Peyer's patch (tissue), 4 donors: ENCODE results near the gene TMEM190. TPM values are rescaled to one million over a fixed set of nuclear protein-coding genes. Genes with fewer than 3 reads are reported as not detected.

Experiments used
- DNase-seq, 3 donors: peaks; one replicate each; pipeline ENCODE4 v3.0.0-alpha.2; 2017 to 2019
- H3K27ac ChIP-seq, 4 donors: fragments of 200-600 bp; sonication (generic); one replicate each; pipeline ENCODE4 v1.5.1; 2016 to 2019
- H3K27me3 ChIP-seq, 2 donors: fragments of 200-600 bp; sonication (generic); one replicate each; pipeline ENCODE4 v1.5.1; 2019
- H3K36me3 ChIP-seq, 3 donors: fragments of 200-600 bp; sonication (generic); one replicate each; pipeline ENCODE4 v1.5.1; 2016 to 2019
- H3K4me1 ChIP-seq, 4 donors: fragments of 200-600 bp; sonication (generic); one replicate each; pipeline ENCODE4 v1.5.1; 2016 to 2019
- H3K4me3 ChIP-seq, 4 donors: fragments of 200-600 bp; sonication (generic); 1 replicate in 3 of 4; 2 replicates in 1 of 4; pipeline ENCODE4 v1.5.1; 2016 to 2019; ENCODE audit warnings: mild to moderate bottlenecking in 1 of 4
- H3K9me3 ChIP-seq, 4 donors: fragments of 200-600 bp; sonication (generic); one replicate each; pipeline ENCODE4 v1.5.1; 2016 to 2019; ENCODE audit warnings: mild to moderate bottlenecking in 1 of 4
- POLR2A ChIP-seq, 2 donors: fragments of 450-650 bp; IDR thresholded peaks; one replicate each; pipeline ENCODE4 v1.5.1; 2017; ENCODE audit warnings: antibody characterized with exemption in 2 of 2, mild to moderate bottlenecking in 2 of 2, moderate library complexity in 2 of 2
- total RNA-seq, 4 donors: library from RNA; depleted of rRNA; stranded (reverse); fragments of >200 nt; gene quantifications; one replicate each; pipeline ENCODE4 v1.1.0, GENCODE V29; 2016
- TF ChIP-seq, protein P1 (sequence below), 6 experiments: fragments of 450-650 bp in 4 of 6; fragments of 200-600 bp in 2 of 6; sonication (generic) in 1 of 6; IDR thresholded peaks; one replicate each; pipeline ENCODE4 v1.5.1; 2017 to 2019; ENCODE audit warnings: antibody characterized with exemption in 6 of 6, mild to moderate bottlenecking in 3 of 6, moderate library complexity in 1 of 6

TMEM190 gene
- total RNA-seq, 4 donors from 2014 or later = not detected

DNA sequence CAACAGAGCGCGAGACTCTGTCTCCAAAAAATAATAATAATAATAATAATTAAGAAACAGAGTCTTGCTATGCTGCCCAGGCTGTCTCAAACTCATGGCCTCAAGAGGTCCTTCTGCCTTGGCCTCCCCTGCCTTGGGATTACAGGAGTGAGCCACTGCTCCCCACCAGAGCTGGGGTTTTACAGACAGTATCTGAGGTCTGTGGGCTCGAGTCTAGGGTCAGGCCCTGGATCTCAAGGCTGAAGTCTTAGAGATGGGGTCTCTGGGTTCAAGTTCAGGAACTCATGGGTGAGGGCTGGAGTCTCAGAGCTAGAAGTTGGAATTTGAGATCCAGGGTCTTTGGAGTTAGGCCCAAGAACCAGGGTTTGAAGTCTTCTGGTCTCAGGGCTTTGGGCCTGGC lies 9.8 kb upstream of the TMEM190 start:
- peaks cover 0 to 26% of the 10 kb centered on the region in 2 donors for H3K27me3 ChIP-seq
- DNase-seq = no peak
- TF ChIP-seq, protein P1, sequence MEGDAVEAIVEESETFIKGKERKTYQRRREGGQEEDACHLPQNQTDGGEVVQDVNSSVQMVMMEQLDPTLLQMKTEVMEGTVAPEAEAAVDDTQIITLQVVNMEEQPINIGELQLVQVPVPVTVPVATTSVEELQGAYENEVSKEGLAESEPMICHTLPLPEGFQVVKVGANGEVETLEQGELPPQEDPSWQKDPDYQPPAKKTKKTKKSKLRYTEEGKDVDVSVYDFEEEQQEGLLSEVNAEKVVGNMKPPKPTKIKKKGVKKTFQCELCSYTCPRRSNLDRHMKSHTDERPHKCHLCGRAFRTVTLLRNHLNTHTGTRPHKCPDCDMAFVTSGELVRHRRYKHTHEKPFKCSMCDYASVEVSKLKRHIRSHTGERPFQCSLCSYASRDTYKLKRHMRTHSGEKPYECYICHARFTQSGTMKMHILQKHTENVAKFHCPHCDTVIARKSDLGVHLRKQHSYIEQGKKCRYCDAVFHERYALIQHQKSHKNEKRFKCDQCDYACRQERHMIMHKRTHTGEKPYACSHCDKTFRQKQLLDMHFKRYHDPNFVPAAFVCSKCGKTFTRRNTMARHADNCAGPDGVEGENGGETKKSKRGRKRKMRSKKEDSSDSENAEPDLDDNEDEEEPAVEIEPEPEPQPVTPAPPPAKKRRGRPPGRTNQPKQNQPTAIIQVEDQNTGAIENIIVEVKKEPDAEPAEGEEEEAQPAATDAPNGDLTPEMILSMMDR (IDR thresholded peaks at IDR 0.05) = no peak
- no peak for TF ChIP-seq POLR2A (IDR thresholded peaks at IDR 0.05)
- peaks cover 0 to 19% (median 6%) of the 10 kb centered on the region in 4 donors for H3K4me1 ChIP-seq
- no peak overlapping the region for H3K4me3 ChIP-seq
- H3K36me3 ChIP-seq = no peaks in the 10 kb centered on the region
- no peaks in the 10 kb centered on the region for H3K9me3 ChIP-seq
- no peak overlapping the region for H3K27ac ChIP-seq

DNA sequence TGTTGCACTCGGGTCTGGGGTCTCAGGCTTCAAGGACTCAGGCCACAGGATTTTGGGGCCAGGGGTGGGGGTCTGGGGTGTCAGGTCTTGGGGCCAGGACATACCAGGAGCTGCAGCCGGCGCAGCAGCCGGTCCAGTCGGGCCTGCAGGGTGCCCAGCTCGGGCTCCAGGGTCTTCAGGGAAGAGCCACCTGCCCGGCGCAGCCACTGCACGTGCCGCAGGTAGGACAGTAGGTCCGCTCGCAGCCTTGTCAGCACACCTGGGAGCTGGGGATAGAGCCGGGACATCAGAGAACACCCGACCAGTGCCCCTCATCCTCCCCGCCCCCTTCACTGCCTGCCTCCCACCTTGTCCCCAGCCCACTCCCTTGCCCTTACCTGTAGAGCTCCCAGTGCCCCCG lies 8.5 kb upstream of the TMEM190 start:
- H3K36me3 ChIP-seq = no peaks in the 10 kb centered on the region
- DNase-seq = no peak
- H3K27me3 ChIP-seq = peaks cover 0 to 38% of the 10 kb centered on the region in 2 donors
- TF ChIP-seq, protein P1 (IDR thresholded peaks at IDR 0.05) = no peak
- no peak for TF ChIP-seq POLR2A (IDR thresholded peaks at IDR 0.05)
- H3K4me1 ChIP-seq = peaks cover 0 to 19% (median 6%) of the 10 kb centered on the region in 4 donors
- H3K9me3 ChIP-seq = no peaks in the 10 kb centered on the region
- H3K27ac ChIP-seq = no peak overlapping the region
- no peak overlapping the region for H3K4me3 ChIP-seq

DNA sequence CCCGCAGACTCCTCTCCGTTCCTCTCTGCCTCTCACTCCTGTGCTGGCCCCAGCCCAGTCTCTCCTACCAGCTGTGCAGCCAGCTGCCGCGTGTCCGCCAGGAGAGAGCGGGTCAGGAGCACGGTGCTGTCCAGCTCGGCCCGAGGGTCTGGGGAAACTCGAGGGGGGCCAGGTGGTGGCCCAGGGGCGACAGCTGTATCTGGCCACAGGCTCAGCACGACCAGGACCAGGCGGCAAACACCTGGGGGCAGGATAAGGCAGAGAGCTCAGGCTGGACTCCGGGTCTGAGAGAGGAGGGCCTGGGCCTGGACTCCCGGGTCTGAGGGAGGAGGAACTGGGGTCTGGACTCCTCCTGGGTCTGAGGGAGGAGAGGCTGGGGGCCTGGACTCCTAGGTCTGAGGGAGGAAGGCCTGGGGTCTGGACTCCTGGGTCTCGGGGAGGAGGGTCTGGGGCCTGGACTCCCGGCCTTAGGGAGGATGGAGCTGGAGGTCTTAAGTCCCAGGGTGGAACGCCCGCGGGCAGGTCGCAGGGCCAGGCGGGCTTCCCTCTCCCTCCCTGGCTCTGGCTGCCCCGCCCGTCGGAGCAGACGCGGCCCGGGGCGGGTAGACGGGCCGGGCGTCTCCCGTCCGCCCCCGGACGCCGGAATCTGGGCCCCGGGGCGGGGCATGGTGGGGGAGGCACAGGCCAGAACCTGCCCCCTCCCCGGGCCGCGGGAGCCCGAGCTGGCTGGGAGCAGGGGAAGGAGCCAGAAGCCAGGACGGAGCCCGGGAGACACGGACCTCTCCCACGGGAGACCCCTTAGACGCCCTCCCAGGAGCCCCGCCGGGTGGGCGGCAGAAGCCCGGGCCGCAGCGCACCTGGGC lies 7.7 kb upstream of the TMEM190 start:
- H3K27ac ChIP-seq = no peak overlapping the region
- peak overlapping the region in 3 of 4 donors; percentile 36 to 44 (median 42) for H3K4me3 ChIP-seq
- H3K36me3 ChIP-seq = no peaks in the 10 kb centered on the region
- peaks cover 0 to 41% of the 10 kb centered on the region in 2 donors for H3K27me3 ChIP-seq
- no peaks in the 10 kb centered on the region for H3K9me3 ChIP-seq
- no peak for DNase-seq
- TF ChIP-seq, protein P1 (IDR thresholded peaks at IDR 0.05) = no peak
- TF ChIP-seq POLR2A (IDR thresholded peaks at IDR 0.05) = no peak
- peaks cover 0 to 19% (median 6%) of the 10 kb centered on the region in 4 donors for H3K4me1 ChIP-seq

GRCh38 chr19:55369653-55370304 lies 6.8 kb upstream of the TMEM190 start:
- Histone ChIP-seq H3K4me1 (peaks cover 0 to 25% (median 8%) of the 10 kb centered on the region in 4 donors), H3K27me3 (peaks cover 0 to 47% of the 10 kb centered on the region in 2 donors), H3K4me3 (peak overlapping the region in 3 of 4 donors; percentile 36 to 44 (median 42)), H3K9me3 (no peaks in the 10 kb centered on the region), H3K36me3 (no peaks in the 10 kb centered on the region), H3K27ac (no peak overlapping the region)
- TF ChIP-seq, protein P1 (IDR thresholded peaks at IDR 0.05) = no peak
- TF ChIP-seq POLR2A (IDR thresholded peaks at IDR 0.05) = no peak
- no peak for DNase-seq

GRCh38 chr19:55370305-55370988 lies 6.2 kb upstream of the TMEM190 start, which contains the start of gene IL11:
Gene IL11 (minus strand): TSS chr19:55370463. CDS start chr19:55370310, 153 bp downstream.
- Histone ChIP-seq H3K4me1 (peaks cover 0 to 25% (median 8%) of the 10 kb centered on the region in 4 donors), H3K4me3 (peak within 1 kb of the TSS in 3 of 4 donors; percentile 36 to 44 (median 42)), H3K36me3 (no peaks in the 10 kb centered on the region), H3K27ac (no peak within 1 kb of the TSS), H3K27me3 (peaks cover 0 to 47% of the 10 kb centered on the region in 2 donors), H3K9me3 (no peaks in the 10 kb centered on the region)
- DNase-seq = no peak
- TF ChIP-seq POLR2A (IDR thresholded peaks at IDR 0.05) = no peak
- TF ChIP-seq, protein P1 (IDR thresholded peaks at IDR 0.05) = no peak
